MCF 10A (cell line): Measurements from ENCODE around the gene LRRC57. TPM values are rescaled to one million over a fixed set of nuclear protein-coding genes. Genes with fewer than 3 reads are reported as not detected.
A peak's percentile ranks its signal among the peaks of the same experiment; 100 is the strongest.

Experiments
- BruUV-seq: library from RNA; stranded (reverse); fragments of 400-500 nt; replicated peaks from 2 replicates; lab custom pipeline; 2021; lab: Mats Ljungman, UMichigan
- CTCF ChIA-PET: fragments of 300-600 bp; sonication (Branson Sonifier 250); formaldehyde crosslinking; extraction: SDS; loops from one replicate; lab custom pipeline; 2021; ENCODE audit warnings: antibody characterized with exemption, inconsistent platforms; lab: Yijun Ruan, JAX
- POLR2A ChIA-PET: fragments of 300-600, 350-650 bp; sonication (Branson Sonifier 250); formaldehyde crosslinking; extraction: SDS; loops from one replicate; lab custom pipeline; 2020; ENCODE audit warnings: antibody characterized with exemption, inconsistent platforms; lab: Yijun Ruan, JAX
- DNase-seq: peaks from one replicate; pipeline ENCODE4 v3.0.0-alpha.2; 2018; ENCODE audit not compliant: unreplicated experiment
- H3K27ac Mint-ChIP-seq: one replicate; pipeline ENCODE4 v1.8.0; 2022; ENCODE audit warnings: mild to moderate bottlenecking, low read depth, mixed read lengths; ENCODE audit not compliant: unreplicated experiment
- H3K27me3 Mint-ChIP-seq: one replicate; pipeline ENCODE4 v1.8.0; 2022; ENCODE audit warnings: mixed read lengths; ENCODE audit not compliant: insufficient read depth, unreplicated experiment
- H3K36me3 Mint-ChIP-seq: one replicate; pipeline ENCODE4 v1.8.0; 2022; ENCODE audit warnings: mild to moderate bottlenecking, moderate library complexity, mixed read lengths; ENCODE audit not compliant: insufficient read depth, unreplicated experiment
- H3K4me1 Mint-ChIP-seq: one replicate; pipeline ENCODE4 v1.8.0; 2022; ENCODE audit warnings: mixed read lengths; ENCODE audit not compliant: insufficient read depth, unreplicated experiment
- H3K4me3 Mint-ChIP-seq: one replicate; pipeline ENCODE4 v1.8.0; 2022; ENCODE audit warnings: mild to moderate bottlenecking, moderate library complexity, mixed read lengths; ENCODE audit not compliant: unreplicated experiment
- H3K9me3 Mint-ChIP-seq: one replicate; pipeline ENCODE4 v1.8.0; 2022; ENCODE audit warnings: mixed read lengths; ENCODE audit not compliant: unreplicated experiment
- intact Hi-C: fragments of 100-400 bp; cut with micrococcal nuclease; formaldehyde crosslinking; loops from 2 replicates; pipeline ENCODE4 v1.14.1; 2022
- total RNA-seq: library from RNA; stranded (reverse); gene quantifications from 2 replicates; pipeline ENCODE4 v1.2.3, GENCODE V29; 2022
- TF ChIP-seq, protein P1 (sequence below): fragments of 200-600 bp; IDR thresholded peaks from one replicate; pipeline ENCODE4 v1.8.0; 2022; ENCODE audit warnings: antibody characterized with exemption, mild to moderate bottlenecking; ENCODE audit not compliant: unreplicated experiment

LRRC57 gene
- total RNA-seq, 1 experiment from 2014 or later, result 18.3 TPM

DNA sequence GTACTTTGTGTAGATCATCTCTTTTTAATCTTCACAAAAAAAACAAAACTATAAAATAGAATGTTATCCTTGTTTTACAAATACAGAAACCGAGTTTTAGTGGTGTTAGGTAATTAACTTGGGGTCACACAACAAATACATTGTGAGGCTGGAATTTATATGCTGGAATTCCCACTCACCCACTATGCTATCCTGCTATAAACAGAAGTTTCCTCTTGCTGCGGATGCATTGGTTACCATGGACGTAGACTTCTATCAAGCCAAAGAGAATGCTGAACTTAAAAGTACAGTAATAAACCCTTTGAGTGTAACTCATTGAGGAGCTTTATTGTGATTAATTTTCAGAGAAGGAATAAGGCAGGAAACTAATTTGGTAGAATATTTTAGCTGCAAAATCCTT, 44.0 kb downstream of the LRRC57 start:
- H3K36me3 Mint-ChIP-seq, result peaks cover 16% of the 10 kb centered on the region
- intact Hi-C loops, result no loop called here
- H3K4me3 Mint-ChIP-seq, result no peak overlapping the region
- no peaks in the 10 kb centered on the region for H3K4me1 Mint-ChIP-seq
- no TSS peak for BruUV-seq
- DNase-seq, result no peak
- H3K27ac Mint-ChIP-seq, result no peak overlapping the region
- POLR2A ChIA-PET, result interaction anchor here (0.6 to 2.3 kb wide), 5 partner anchors 8 to 90 kb away, joined by 3 to 11 read pairs (median 5); partner anchors contain the start of genes SNAP23 and ZNF106
- CTCF ChIA-PET, result interaction anchor here (1.3 kb wide), 1 partner anchor 10 kb away, joined by 4 read pairs; no protein-coding TSS in a partner anchor
- no peaks in the 10 kb centered on the region for H3K27me3 Mint-ChIP-seq
- no peaks in the 10 kb centered on the region for H3K9me3 Mint-ChIP-seq
- TF ChIP-seq, protein P1, sequence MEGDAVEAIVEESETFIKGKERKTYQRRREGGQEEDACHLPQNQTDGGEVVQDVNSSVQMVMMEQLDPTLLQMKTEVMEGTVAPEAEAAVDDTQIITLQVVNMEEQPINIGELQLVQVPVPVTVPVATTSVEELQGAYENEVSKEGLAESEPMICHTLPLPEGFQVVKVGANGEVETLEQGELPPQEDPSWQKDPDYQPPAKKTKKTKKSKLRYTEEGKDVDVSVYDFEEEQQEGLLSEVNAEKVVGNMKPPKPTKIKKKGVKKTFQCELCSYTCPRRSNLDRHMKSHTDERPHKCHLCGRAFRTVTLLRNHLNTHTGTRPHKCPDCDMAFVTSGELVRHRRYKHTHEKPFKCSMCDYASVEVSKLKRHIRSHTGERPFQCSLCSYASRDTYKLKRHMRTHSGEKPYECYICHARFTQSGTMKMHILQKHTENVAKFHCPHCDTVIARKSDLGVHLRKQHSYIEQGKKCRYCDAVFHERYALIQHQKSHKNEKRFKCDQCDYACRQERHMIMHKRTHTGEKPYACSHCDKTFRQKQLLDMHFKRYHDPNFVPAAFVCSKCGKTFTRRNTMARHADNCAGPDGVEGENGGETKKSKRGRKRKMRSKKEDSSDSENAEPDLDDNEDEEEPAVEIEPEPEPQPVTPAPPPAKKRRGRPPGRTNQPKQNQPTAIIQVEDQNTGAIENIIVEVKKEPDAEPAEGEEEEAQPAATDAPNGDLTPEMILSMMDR, result no peak

DNA sequence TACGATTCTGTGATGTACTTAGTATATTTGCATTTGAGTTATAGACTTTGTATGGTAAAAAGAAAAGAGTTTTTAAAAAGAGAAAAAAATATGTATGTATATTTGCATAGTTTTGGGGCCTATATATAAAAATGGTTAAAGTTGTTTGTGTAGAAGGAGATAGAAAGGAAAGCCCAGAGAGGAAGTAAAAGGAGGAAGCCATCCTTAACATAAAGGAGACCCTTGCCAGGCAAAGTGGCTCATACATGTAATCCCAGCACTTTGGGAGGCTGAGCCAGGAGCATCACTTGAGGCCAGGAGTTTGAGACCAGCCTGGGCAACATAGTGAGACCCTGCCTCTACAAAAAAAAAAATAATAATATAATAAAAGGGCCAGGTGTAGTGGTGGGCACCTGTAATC, 44.8 kb downstream of the LRRC57 start:
- Mint-ChIP-seq H3K36me3 (peaks cover 16% of the 10 kb centered on the region), H3K9me3 (no peaks in the 10 kb centered on the region), H3K27ac (no peak overlapping the region), H3K27me3 (no peaks in the 10 kb centered on the region), H3K4me3 (no peak overlapping the region), H3K4me1 (no peaks in the 10 kb centered on the region)
- BruUV-seq, result no TSS peak
- ChIA-PET CTCF (interaction anchor here (1.3 kb wide), 1 partner anchor 9 kb away, joined by 4 read pairs; no protein-coding TSS in a partner anchor), POLR2A (interaction anchor here (0.6 to 2.3 kb wide), 3 partner anchors 8 to 142 kb away, joined by 3 to 11 read pairs (median 9); partner anchors contain the start of genes SNAP23 and ZNF106)
- TF ChIP-seq, protein P1, result no peak
- intact Hi-C loops, result no loop called here
- no peak for DNase-seq

DNA sequence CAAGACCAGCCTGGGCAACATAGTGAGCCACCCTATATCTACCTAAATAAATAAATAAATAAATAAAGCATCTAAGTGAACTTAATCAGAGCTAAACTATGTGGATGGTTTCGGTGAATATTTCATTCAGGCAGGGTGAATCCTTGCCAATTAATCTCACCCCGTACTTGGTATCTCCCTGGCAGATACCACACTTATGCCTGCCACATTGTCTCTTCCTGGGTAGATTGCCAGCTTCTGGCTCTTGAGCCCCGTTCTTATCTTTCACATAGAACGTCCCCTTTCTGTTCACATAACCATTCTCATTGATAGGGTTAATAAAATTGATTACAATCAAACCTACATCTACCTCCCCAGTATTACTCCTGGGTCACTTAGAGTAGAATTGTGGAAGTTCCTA, 46.1 kb downstream of the LRRC57 start:
- DNase-seq, result no peak
- CTCF ChIA-PET, result no interaction called here
- H3K9me3 Mint-ChIP-seq, result no peaks in the 10 kb centered on the region
- intact Hi-C loops, result no loop called here
- POLR2A ChIA-PET, result interaction anchor here (0.6 to 1.7 kb wide), 4 partner anchors 10 to 146 kb away, joined by 3 to 5 read pairs (median 4); partner anchors contain the start of genes HAUS2 and LRRC57
- H3K27ac Mint-ChIP-seq, result no peak overlapping the region
- peaks cover 8% of the 10 kb centered on the region for H3K36me3 Mint-ChIP-seq
- TF ChIP-seq, protein P1, result no peak
- no TSS peak for BruUV-seq
- no peak overlapping the region for H3K4me3 Mint-ChIP-seq
- H3K27me3 Mint-ChIP-seq, result no peaks in the 10 kb centered on the region
- no peaks in the 10 kb centered on the region for H3K4me1 Mint-ChIP-seq

DNA sequence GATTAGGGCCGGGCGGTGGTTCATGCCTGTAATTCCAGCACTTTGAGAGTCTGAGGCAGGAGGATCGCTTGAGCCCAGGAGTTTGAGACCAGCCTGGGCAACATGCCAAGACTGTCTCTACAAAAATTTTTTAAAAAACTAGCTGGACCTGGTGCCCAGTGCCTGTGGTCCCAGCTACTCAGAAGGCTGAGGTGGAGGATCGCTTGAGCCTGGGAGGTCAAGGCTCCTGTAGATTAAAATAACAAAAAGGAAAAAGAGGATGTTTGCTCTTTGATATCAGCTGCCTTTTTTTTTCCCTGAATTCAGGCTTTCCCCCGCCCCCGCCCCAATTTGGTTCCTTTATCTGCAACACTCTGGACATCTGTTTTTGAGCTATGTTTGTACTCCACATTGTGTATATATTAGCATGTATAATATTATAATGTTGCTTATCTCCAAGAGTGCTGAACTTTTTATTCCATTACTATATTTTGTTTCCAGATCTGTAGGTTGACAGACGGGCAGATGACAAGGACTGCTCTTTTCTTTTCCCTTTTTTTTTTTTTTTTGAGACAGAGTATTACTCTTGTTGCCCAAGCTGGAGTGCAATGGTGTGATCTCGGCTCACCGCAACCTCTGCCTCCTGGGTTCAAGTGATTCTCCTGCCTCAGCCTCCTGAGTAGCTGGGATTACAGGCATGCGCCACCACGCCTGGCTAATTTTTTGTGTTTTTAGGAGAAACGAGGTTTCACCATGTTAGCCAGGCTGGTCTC, 48.6 kb downstream of the LRRC57 start:
- peaks cover 5% of the 10 kb centered on the region for H3K36me3 Mint-ChIP-seq
- intact Hi-C loops, result loop anchor here (5.0 to 10.0 kb wide), 3 partner anchors 47 to 225 kb away; partner anchors contain the start of genes GANC, HAUS2, LRRC57 and TMEM87A
- peak overlapping the region; percentile 90 for H3K27ac Mint-ChIP-seq

More for the DNA sequence above, 48.6 kb downstream of the LRRC57 start:
- BruUV-seq, result no TSS peak
- Mint-ChIP-seq H3K9me3 (no peaks in the 10 kb centered on the region), H3K4me1 (peaks cover 13% of the 10 kb centered on the region), H3K27me3 (no peaks in the 10 kb centered on the region), H3K4me3 (no peak overlapping the region)
- ChIA-PET POLR2A (interaction anchor here (0.5 to 3.4 kb wide), 7 partner anchors 9 to 1255 kb away, joined by 3 to 29 read pairs (median 6); partner anchors contain the start of genes GANC, HAUS2, LRRC57 and TMEM87A), CTCF (interaction anchor here (1.3 kb wide), 1 partner anchor 39 kb away, joined by 3 read pairs; no protein-coding TSS in a partner anchor)
- TF ChIP-seq, protein P1, result no peak
- peak; percentile 23 for DNase-seq
